Activated CD4-positive, alpha-beta T cell treated with anti-CD3 and anti-CD28 coated beads for 48 hours (primary cell): ENCODE measurements around the gene LMOD3.

Experiments
- DNase-seq: peaks from one replicate; pipeline ENCODE4 v3.0.0-alpha.2; 2020

Gene LMOD3

DNA sequence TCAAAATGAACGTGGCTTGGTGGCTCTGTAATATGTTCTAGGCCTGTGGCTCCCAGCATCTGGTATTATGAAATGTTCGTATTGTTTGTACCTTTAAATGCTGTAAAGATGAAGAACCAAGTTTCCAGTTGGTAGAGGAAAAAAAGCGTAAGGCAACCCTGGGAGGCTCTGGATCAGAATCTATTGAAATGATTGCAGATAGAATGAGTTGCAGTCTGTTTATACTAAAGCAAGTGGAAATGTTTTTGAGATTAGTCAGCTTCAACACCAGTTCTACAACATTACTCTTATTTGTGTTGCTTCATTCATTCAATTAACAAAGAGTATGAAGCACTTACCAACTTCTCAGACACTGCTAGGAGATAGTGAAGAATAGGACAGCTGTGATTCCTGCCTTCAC lies 32.4 kb downstream of the LMOD3 start:
- no peak for DNase-seq

DNA sequence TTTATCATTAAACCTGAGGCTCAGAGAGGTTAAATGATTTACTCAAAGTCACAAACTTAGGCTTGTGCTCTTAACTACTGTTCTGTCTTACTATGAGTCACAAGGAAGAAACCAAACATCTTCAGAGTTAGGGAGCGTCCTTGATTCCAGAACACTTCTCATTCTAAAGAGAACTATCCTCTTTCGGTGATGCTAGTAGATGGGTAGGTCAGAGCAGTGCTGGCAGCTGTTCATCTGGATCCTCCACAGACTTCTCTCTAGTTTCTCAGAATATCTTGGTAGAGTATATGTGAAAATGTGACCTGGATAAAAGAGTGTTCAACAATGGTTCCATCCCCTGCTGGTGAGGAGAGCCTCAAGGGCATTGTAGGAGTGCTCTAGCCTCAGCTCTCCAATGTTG lies 34.3 kb downstream of the LMOD3 start:
- DNase-seq: no peak

DNA sequence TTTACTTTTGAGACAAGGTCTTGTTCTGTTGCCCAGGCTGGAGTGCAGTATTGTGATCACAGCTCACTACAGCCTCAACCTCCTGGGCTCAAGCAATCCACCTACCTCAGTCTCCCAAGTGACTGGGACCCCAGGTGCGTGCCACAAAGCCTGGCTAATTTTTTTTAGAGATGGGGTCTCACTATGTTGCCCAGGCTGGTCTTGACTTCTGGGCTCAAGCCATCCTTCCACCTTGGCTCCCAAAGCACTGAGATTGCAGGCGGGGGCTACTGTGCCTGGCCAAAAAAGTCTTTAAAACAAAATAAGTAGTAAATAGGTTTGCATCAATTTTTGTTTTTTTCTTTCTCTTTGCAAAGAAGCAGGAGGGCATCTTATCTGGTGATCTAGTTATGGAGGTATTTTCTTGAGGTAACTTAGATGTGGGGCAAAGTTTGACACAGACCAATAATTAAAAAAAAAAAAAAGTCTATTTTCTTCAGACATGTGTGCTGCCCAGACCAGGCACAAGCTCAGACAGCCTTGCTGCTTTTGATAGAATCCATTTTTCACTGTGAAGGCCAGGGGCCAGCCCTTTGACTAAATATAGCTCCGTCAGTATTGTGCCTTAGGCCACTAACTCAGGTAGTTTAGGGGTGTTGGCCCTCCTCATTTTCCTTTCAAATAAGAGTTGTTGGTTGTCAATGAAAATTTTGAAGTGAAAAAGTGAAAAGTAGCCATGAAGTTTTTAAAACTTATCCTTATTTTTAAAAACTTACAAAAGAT lies 35.2 kb downstream of the LMOD3 start:
- DNase-seq: no peak

DNA sequence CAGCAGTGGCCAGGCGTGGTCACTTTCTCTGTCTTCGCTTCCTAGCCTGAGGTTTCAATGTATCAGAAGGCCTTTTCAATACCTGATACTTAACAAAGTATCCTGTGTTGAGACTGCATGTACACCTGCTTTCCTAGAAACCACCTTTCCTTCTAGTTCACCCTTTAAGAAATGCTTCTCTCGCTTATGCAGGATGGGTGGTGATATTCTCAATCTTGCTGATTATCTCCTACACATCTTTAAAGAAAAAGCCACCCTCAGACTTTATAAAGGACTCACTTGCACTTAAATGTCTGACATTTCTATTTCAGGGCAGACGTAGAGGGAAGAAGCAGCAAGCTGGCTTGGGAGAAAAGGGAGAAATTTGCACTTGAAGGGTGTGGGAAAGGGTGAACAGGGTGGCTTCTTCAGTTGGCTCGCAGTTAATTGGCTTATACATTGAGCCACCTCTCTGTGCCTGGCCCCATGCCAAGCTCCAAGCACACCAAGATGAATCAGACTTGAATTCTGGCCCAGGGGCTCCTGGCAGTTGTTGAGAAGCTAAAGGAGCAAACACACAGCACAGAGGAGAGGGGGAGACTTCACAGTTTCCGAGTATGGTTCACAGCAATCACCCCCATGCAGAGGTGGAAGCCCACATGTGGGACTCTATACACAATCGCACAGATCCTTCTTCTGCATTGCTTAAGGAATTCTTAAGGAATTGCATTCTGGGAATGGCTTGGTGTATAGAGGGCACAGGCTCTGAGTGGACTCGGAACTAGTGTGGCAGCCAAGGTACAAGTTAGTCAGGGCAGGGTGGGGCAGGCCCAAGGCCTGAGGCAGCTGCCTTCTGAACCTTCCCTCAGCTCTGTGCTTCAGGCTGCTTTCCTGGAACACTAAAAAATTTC lies 36.3 kb downstream of the LMOD3 start:
- peak; percentile 92 for DNase-seq

DNA sequence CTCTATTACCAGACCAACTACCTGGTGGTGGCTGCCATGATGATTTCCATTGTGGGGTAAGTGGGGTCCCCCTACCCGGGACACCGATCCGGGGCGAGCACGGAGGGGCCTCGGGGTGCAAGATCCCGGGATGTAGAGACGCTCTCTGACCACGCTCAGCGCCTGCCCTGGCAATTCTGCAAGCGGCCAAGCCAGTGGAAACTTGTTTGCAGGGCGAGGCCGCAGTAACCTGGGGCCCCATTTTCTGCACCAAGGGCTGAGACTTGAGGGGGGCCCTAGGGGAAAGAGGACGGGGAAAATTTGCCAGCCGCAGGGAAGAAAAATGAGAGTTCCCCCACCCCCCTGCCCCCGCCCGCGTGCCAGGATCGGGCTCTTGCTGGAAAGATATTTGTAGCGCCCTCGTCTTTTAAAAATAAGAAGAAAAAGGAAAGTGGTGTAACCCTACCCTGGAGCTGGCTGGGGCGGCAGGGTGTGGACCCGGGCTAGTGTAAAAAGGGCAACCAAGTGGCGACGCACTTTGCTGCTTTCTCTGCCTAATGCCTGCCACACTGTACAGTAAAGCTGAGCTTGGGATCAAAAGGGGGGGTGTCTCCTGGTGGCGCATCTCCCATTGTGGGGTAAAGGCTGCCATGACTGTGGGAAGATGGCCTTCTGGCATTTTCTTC lies 37.1 kb downstream of the LMOD3 start:
- peak; percentile 36 for DNase-seq

DNA sequence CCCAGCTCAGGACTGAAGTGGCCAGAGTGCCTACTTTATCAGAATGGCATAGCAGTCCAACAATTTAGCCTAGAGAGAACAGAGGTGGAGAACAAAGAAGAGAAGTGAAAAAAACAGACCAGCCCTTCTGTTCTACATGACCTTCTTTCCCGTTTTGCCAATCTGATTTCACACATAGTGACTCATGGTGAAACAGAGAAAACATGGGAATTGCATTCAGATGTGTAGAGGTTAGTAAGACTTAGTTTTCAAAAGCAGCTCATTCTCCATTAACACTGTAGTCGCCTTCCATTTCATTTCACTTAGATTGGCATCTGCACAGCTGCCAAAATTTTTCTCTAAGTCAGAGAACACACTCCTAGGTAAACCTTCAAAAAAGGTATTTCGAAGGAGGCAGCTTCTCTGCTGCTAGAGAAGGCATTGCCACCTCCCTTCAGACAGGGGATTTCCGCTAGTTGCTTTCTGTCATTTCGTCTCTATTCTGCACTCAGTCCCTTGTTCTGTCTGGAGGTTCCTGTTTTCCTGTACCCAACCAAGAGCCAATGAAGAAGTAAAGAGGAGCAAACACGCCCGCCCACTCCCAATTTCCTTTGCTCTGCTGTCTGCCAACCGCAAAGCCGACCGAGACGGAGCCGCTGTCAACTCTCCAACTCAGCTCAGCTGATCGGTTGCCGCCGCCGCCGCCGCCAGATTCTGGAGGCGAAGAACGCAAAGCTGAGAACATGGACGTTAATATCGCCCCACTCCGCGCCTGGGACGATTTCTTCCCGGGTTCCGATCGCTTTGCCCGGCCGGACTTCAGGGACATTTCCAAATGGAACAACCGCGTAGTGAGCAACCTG lies 37.8 kb downstream of the LMOD3 start, which contains the start of gene ARL6IP5:
TSS of gene ARL6IP5 (plus strand) at position 612 of the 842 bp plus-strand sequence. CDS start at position 723, 111 bp downstream.
- DNase-seq: peak; percentile 94

DNA sequence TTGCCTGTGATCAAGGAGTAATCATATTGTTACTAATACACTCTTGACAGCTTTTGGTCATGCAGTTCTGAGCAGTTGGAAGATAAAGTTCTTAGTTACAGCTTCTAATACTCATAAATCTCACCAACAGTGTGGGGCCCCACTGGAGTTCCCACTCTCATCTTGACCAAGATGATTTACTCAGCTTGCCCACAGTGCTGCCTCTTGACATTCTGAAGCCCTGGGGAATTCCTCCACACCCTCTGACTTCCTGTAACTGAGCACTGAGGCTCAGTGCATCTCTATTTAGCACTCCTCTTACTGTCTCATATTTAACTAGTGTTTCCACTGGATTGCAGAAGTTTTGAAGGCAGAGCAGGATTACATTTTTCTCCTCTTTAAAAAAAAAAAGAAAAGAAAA lies 39.6 kb downstream of the LMOD3 start:
- DNase-seq: peak; percentile 84

DNA sequence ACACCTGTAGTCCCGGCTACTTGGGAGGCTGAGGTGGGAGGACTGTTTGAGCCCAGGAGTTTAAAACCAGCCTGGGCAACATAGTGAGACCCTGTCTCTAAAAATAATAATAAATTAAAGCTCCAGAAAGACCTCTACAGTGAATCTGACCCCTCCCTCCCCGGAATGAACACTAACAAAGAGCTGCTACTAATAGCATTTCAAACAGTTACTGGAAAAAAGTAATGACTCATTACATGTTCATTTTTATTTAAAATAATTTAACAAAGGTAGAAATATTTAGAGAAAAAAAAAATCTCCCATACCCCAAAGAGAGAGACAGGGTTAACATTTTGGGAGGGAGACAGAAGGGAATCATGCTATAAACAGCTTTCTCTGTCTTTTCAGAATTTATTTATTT lies 40.0 kb downstream of the LMOD3 start:
- DNase-seq: no peak

DNA sequence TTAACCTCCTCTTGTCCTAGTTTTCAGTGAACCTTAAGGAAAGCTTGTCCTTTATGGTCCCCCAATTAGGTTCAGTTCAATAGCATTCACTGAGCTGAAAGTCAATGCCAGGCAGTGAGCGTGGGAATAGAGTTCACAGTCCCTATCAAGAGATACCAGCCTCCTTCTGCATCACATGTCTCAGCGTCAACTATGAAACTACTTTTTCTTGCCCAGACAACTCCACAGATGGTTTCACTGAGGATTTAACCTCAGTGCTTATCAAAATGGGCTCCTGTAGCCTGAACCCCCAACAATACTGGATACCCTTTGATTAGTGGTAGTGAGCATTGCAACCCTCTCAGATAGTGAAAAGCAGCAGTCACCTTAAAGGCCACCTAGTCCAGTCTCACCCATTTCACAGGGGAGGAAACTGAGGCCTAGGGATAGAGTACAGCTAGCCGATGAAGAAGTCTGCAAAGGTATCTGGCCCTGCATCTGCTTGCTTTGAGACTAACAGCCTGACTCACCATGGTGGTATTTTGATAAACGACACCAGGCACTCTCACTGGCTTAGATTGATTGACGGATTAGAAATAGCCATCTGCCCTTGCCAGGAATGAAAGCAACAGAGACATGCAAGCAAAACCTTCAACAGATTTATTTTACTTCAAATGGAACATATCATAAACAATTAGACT lies 40.7 kb downstream of the LMOD3 start:
- no peak for DNase-seq

DNA sequence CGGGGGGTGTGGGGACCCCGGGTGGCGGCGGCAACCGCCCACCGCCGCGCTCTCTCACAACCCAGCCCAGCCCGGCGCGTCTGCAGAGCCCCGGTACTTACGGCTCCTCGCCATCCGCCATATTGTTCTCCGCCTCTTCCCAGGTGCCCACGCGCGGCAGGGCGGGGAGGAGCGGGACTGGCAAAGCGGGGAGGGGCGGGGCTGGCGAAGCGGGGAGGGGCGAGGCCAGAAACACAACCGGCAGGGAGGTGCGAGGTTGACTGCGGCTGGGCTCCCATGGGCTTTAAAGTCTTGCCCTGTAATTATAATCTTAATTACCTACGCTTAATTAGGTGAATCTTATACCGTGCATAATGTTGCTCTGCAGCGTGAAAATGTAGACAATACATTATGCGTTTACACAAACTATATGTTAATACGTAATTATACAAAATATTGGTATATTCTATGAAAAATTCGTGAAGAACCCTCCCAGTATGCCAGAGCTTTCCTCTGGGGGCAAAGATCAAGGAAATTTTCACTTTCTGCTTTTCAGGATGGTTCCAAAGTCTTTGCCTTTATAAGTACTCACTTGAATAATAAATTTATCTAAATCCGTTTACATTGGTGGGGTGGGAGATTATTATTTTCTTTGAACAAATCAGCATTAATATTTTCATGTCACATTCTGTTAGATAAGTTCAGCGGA lies 42.0 kb downstream of the LMOD3 start, which contains the start of gene UBA3:
TSS of gene UBA3 (minus strand) at position 133 of the 688 bp plus-strand sequence. CDS start at position 121, 12 bp downstream.
- DNase-seq: peak; percentile 95

DNA sequence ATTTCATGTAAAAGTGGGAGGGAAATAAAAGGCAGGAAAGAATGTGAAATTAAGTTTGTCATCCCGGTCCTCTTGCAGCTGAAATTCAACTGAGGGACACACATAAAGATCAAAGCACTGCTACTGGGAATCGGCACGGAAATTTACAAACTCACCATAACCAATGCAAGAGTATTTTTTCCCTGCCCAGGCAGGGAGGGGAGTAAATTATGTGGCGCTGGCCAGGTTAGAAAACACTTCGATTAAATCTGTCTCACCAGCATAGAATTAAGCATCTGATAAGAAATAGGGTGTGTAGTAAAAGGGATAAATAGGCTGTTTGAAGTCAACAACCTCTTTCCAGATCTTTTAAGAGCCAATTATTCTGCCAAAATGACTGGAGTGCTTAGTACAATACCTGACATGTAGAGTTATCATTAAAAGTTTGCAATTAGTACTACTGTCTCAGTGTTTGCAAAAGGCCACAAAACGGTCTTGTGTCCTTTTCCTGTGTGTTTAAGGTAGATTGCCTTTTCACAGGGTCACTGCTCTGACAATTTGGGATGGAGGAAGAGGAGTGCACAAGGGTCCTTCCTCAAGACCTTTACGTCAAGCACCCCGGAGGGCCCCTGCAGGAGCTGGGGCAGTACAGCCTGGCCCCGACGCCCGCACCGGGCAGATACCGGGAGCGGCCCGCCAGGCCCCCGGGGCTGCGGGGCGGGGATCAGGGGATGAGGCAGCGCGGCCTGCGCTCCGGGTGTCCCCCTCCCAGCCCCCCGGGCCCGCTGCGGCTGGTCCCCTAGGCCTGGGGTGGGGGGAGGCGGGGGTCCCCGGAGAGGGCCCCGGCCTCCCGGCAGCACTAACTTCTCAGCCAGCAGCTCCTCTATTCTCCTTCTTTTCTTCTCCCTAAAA lies 42.9 kb downstream of the LMOD3 start:
- peak; percentile 27 for DNase-seq

DNA sequence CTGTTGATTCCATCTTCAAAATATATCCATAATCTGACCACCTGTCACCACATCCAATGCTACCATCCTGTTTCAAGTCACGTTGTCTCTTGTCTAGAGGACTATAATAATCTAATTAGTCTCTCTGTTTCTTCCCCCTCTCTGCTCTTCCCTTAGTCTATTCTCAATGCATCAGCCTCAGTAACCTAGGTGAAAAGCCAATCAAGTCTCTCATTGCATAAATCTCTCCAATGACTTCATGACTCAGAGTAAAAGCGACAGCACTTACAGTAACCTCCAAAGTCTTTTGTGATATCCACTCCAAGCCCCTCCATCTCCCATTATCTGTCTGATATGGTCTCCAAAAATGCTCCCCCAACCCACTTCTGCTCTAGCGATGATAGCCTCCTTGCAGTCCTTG lies 49.5 kb downstream of the LMOD3 start:
- no peak for DNase-seq

DNA sequence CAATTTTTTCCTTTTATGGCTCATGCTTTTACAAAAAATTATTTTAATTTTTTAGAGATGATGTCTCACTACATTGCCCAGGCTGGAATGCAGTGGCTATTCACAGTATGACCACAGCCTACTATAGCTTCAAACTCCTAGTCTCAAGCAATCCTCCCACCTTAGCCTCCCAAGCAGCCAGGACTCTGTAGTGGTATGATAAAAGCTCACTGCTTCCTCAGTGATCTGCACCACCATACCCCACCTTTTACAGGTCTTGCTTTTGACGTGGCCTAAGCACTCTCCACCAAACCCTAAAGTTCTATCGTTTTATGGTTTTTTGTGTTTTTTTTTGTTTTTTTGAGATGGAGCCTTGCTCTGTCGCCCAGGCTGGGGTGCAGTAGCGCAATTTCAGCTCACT lies 56.3 kb downstream of the LMOD3 start:
- no peak for DNase-seq

DNA sequence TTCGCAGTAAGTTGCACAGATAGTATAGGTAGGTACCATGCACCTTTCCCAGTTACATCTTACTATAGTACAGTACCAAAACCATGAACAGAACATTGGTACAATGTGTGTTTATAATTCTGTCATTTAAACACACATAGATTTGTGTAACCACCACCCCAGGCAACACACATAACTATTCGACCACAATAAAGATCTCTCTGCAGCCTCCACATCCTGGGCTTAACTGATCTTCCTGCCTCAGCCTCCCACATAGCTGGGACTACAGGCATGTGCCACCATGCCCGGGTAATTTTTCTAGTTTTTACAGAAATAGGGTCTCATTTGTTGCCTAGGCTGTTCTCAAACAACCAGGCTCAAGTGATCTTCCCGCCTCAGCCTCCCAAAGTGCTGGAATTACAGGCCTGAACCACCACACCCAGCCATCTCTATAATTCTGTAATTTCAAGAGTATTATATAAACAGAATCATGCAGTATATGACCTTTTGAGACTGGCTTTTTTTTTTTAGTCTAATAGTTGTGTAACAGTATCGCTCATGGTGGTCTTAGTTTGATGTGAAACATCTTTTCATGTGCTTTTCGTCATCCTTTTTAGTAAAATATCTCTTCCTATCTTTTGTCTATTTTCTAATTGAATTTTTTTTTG lies 57.0 kb downstream of the LMOD3 start:
- no peak for DNase-seq

DNA sequence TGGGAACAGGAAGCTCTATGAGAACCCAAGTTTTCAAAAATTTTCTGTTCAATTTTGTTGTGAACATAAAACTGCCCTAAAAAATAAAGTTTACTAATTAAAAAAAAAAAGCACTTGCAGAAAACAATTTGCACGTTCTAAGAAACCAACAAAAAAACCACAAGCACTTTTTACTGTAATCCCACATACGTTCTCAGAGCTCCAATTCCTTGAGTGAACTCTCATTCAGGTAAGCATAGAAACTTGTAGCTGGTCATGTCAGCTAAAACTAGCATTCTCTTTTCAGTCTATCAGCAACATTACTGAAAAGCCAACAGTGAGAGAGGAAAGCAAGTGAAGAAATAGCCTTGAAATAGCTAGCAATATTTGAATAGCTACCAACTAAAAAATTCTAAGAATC lies 58.8 kb downstream of the LMOD3 start:
- DNase-seq: no peak

DNA sequence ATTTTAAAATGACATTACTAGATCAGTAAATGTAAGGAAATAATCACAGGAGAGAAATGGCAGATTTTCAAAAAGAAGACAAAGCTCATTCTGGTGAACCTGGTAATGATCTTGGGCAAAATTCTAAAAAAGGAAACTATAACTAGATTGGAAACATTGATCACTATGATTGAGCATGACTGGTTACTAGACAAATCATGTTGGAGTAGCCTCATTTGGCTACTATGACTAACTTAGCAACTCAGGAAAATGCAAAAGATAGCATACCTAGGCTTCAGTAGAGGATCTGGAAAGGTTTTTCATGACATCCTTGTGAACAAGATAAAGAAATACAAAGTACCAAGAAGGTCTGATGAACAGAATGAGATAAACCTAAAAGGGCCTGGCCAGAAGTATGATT lies 62.7 kb downstream of the LMOD3 start:
- DNase-seq: no peak

DNA sequence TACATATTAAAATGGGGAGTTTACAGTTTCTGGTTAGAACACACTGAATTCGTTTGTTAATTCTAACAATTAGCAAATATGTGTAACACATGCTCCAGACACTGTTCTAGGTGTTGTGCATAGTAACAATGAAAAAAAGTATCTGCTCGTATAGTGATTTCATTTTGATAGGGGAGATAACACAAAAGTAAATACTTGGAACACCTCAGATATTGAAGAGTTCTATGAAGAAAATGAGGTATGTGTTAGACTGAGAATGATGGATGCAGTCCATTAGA lies 63.5 kb downstream of the LMOD3 start:
- no peak for DNase-seq

DNA sequence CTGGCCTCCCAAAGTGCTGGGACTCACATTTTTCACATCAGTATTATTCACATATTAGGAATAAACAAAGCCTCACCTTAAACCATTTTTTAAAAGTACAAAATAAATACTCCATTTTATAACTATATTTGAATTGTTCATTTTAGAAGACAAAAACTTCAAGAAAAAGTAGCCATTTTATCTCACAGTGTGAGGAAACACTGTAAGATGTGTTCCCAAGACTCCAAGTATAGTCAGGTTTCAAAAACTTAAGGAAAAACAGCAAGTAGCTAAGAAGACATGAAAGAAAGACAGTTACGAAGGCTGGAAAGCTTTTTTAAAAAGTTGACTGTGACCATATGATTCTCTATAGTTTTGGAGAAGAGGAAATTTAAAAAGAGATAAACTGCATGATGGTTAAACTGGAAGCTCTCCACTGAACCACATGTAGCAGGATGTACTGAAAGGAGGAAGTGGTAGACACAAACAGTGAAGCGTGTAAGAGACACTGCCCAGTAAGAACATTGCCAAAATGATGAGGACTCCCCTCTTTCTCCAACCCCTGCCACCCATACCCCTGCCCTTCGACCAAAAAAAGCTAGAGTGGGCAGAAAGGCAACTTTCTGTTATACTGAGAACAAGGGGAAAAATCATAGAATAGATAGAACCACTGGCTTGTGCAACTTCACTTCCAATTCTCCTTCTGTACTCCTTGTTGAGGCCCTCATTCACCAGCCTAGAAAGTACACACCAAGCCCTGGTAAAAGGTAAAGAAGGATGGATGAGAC lies 64.0 kb downstream of the LMOD3 start:
- no peak for DNase-seq
